Lower leg skin (tissue), 4 donors: Measurements from ENCODE around the gene SFXN1. TPM values are rescaled to one million over a fixed set of nuclear protein-coding genes. Genes with fewer than 3 reads are reported as not detected.

Experiments
- DNase-seq, 2 donors: peaks; one replicate each; pipeline ENCODE4 v3.0.0-alpha.2; 2019; ENCODE audit warnings: low spot score in 2 of 2
- H3K4me3 ChIP-seq: fragments of 200-600 bp; sonication (generic); 2 replicates; pipeline ENCODE4 v1.5.1; 2017; ENCODE audit warnings: mild to moderate bottlenecking, low read depth; ENCODE audit not compliant: poor library complexity, severe bottlenecking
- CTCF ChIP-seq, 3 donors: fragments of 450-650 bp; IDR thresholded peaks; one replicate each; pipeline ENCODE4 v1.5.1; 2016; ENCODE audit warnings: antibody characterized with exemption in 3 of 3, mild to moderate bottlenecking in 3 of 3, moderate library complexity in 2 of 3
- POLR2A ChIP-seq, 2 donors: fragments of 450-650 bp; IDR thresholded peaks; one replicate each; pipeline ENCODE4 v1.6.1; 2016 to 2017; ENCODE audit warnings: antibody characterized with exemption in 2 of 2, mild to moderate bottlenecking in 1 of 2, moderate library complexity in 1 of 2
- WGBS, 2 donors: methylation state at CpG; one replicate each; pipeline ENCODE4 v1.1.5; 2018; 5-methylcytosine and 5-hydroxymethylcytosine counted together
- intact Hi-C: fragments of 100-400 bp; cut with DNase I; formaldehyde crosslinking; loops from one replicate; pipeline ENCODE4 v1.15.0; 2023; ENCODE audit warnings: low total_unique reads
- total RNA-seq, 4 donors: library from RNA; depleted of rRNA; stranded (reverse); fragments of >200 nt; gene quantifications; one replicate each; pipeline ENCODE4 v1.1.0, GENCODE V29; 2016

Gene SFXN1
- total RNA-seq, 4 donors from 2014 or later, result 15.0 to 35.8 (median 16.6) TPM

DNA sequence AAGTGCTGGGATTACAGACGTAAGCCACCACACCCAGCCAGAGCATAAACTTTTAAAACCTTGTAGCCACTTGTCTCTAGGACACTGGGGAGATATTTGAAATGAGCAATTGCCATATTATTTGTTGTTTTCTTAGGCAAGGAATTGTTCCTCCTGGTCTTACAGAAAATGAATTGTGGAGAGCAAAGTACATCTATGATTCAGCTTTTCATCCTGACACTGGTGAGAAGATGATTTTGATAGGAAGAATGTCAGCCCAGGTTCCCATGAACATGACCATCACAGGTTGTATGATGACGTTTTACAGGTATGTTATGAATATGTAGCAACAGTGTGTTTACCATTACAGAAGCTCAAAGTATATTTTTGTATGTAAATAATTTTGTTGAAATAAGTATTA lies 30.5 kb downstream of the SFXN1 start:
- no peak for DNase-seq
- no peak overlapping the region for H3K4me3 ChIP-seq
- TF ChIP-seq CTCF (IDR thresholded peaks at IDR 0.05) (no peak), POLR2A (IDR thresholded peaks at IDR 0.05) (no peak)
- intact Hi-C loops, result no loop called here
- WGBS, 2 donors, result 80 to 88% methylated on average over 2 of the region's 2 CpGs

DNA sequence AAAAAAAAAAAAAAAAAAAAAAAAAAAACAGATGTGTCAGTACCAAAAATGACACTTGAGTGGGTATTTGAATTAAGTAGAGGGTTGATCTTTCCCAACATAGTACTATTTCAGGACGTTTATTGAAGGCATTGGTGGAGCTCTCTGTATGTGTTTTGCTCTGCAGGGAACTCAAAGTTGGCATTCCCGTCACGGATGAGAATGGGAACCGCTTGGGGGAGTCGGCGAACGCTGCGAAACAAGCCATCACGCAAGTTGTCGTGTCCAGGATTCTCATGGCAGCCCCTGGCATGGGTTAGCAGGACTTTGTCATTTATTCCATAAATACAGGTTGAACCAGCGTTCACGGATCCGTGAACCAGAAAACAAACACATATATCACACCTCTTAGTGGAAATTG lies 34.9 kb downstream of the SFXN1 start:
- intact Hi-C loops, result no loop called here
- TF ChIP-seq POLR2A (IDR thresholded peaks at IDR 0.05) (no peak), CTCF (IDR thresholded peaks at IDR 0.05) (no peak)
- H3K4me3 ChIP-seq, result no peak overlapping the region
- WGBS, 2 donors, result 95 to 98% methylated on average over 13 of the region's 13 CpGs
- DNase-seq, result no peak

DNA sequence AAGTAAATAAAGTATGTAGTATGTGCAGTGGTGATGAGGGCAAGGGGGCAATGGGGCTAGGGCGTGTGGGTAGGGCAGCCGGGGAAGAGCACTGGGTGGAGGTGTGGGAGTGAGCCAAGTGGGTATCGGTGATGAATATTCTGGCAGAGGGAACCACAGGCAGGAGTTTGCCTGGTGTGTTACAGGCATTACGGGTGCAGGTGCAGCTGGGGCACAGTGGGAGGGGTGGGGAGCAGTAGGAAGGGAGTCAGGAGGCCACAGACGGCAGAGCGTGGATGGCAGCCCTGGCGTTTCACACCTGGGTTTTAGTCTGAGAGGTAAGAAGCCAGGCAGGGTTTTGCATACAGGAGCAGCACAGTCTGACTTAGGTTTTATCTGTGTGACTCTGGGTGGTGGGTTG lies 35.4 kb downstream of the SFXN1 start:
- intact Hi-C loops, result no loop called here
- DNase-seq, result no peak
- no peak overlapping the region for H3K4me3 ChIP-seq
- 82 to 88% methylated on average over 7 of the region's 7 CpGs for WGBS, 2 donors
- TF ChIP-seq CTCF (IDR thresholded peaks at IDR 0.05) (no peak), POLR2A (IDR thresholded peaks at IDR 0.05) (no peak)

- H3K4me3 ChIP-seq, result no peak overlapping the region
- intact Hi-C loops, result no loop called here
- TF ChIP-seq POLR2A (IDR thresholded peaks at IDR 0.05), result no peak
- no peak for TF ChIP-seq CTCF (IDR thresholded peaks at IDR 0.05)
- no peak for DNase-seq
- WGBS, 2 donors, result 94 to 95% methylated on average over 10 of the region's 10 CpGs
Observed at GRCh38 chr5:175516933-175517823, 38.8 kb downstream of the SFXN1 start.

DNA sequence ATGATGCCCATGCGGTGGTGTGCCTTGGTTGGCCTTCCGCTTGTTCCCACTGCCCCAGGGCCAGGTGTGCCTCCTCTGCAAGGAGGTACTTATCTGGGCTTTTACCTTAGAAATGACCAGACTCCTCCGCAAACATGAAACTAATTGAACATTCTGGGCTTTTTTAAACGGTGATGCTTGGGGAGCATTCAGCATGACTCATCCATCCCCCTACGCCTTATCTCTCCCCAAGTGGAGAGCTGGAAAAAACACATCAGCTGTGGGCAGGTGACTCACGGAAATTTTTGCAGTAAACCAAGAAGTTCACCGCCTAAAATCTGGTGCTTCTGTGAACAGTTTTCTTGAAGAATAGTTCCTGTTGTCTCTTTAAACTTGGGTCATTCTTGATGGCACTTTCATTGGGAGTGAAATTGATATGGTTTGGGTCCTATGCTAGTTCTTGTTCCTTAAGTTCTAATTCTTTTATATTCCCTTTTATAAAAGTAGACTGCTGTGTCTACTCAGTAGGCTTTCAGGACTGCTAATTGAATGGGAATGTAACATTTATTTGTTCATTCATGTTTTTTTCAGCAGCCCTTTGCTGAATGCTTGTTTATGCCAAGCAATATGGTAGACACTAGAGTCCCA lies 39.6 kb downstream of the SFXN1 start:
- WGBS, 2 donors, result 96 to 98% methylated on average over 7 of the region's 7 CpGs
- no peak for DNase-seq
- TF ChIP-seq POLR2A (IDR thresholded peaks at IDR 0.05), result no peak
- no peak for TF ChIP-seq CTCF (IDR thresholded peaks at IDR 0.05)
- no peak overlapping the region for H3K4me3 ChIP-seq
- intact Hi-C loops, result no loop called here
